ENCODE results near the gene BACH2.
"Not testable (repeated sequence)": the region's sequence is repeated elsewhere in the genome, so short reads cannot be mapped to it uniquely, and the experiment has no call there.

BACH2 gene

GRCh38 chr6:90209527-90209926, 87.1 kb downstream of the BACH2 start:
- DNase-seq, result no peak

- not testable (repeated sequence) for DNase-seq
Observed at GRCh38 chr6:90208690-90209089, 88.0 kb downstream of the BACH2 start.

- DNase-seq, result no peak
Observed at GRCh38 chr6:90204327-90205056, 92.2 kb downstream of the BACH2 start.

GRCh38 chr6:90203672-90204071, 93.0 kb downstream of the BACH2 start:
- no peak for DNase-seq

GRCh38 chr6:90202156-90202555, 94.5 kb downstream of the BACH2 start:
- no peak for DNase-seq

GRCh38 chr6:90199900-90200299, 96.7 kb downstream of the BACH2 start:
- no peak for DNase-seq

- no peak for DNase-seq
Observed at GRCh38 chr6:90198758-90199425, 97.8 kb downstream of the BACH2 start.

GRCh38 chr6:90197854-90198496, 98.7 kb downstream of the BACH2 start:
- DNase-seq, result no peak

- no peak for DNase-seq
Observed at GRCh38 chr6:90195094-90195829, 101.4 kb downstream of the BACH2 start.

- DNase-seq, result no peak
Observed at GRCh38 chr6:90194371-90194841, 102.2 kb downstream of the BACH2 start.

GRCh38 chr6:90193359-90193758, 103.3 kb downstream of the BACH2 start:
- DNase-seq, result no peak

- no peak for DNase-seq
Observed at GRCh38 chr6:90192857-90193256, 103.8 kb downstream of the BACH2 start.

GRCh38 chr6:90190752-90191395, 105.8 kb downstream of the BACH2 start:
- DNase-seq, result no peak

GRCh38 chr6:90190131-90190530, 106.5 kb downstream of the BACH2 start:
- DNase-seq, result no peak

GRCh38 chr6:90187437-90188121, 109.1 kb downstream of the BACH2 start:
- DNase-seq, result no peak

GRCh38 chr6:90186637-90187371, 109.8 kb downstream of the BACH2 start:
- no peak for DNase-seq

GRCh38 chr6:90186026-90186425, 110.6 kb downstream of the BACH2 start:
- no peak for DNase-seq

- no peak for DNase-seq
Observed at GRCh38 chr6:90184334-90185298, 112.0 kb downstream of the BACH2 start.

- DNase-seq, result no peak
Observed at GRCh38 chr6:90183587-90184333, 112.9 kb downstream of the BACH2 start.
